Loucy (cell line): ENCODE data around the gene SLC5A1.

ENCODE experiments used
- H2AFZ ChIP-seq: fragments of 200-600 bp; sonication (generic); 2 replicates; pipeline ENCODE4 v1.6.0; 2016; ENCODE audit warnings: antibody characterized with exemption, mild to moderate bottlenecking, low read length, moderate library complexity
- H3F3A ChIP-seq: fragments of 200-600 bp; 2 replicates; pipeline ENCODE4 v1.6.0; 2016; ENCODE audit warnings: antibody characterized with exemption, low read depth, mild to moderate bottlenecking
- H3K27me3 ChIP-seq: fragments of 200-600 bp; sonication (generic); 2 replicates; pipeline ENCODE4 v1.6.1; 2014; ENCODE audit warnings: low read length, mild to moderate bottlenecking; ENCODE audit not compliant: insufficient read depth, poor library complexity, severe bottlenecking
- H3K36me3 ChIP-seq: fragments of 200-600 bp; sonication (generic); 2 replicates; pipeline ENCODE4 v1.6.1; 2016; ENCODE audit warnings: low read length; ENCODE audit not compliant: insufficient read depth
- H3K4me1 ChIP-seq: fragments of 200-600 bp; sonication (generic); 2 replicates; pipeline ENCODE4 v1.5.1; 2014; ENCODE audit warnings: low read length, mild to moderate bottlenecking; ENCODE audit not compliant: insufficient read depth, poor library complexity, severe bottlenecking
- H3K4me2 ChIP-seq: fragments of 200-600 bp; sonication (generic); 2 replicates; pipeline ENCODE4 v1.6.0; 2014; ENCODE audit warnings: antibody characterized with exemption, low read length, low read depth, mild to moderate bottlenecking; ENCODE audit not compliant: poor library complexity, severe bottlenecking
- H3K4me3 ChIP-seq: fragments of 200-600 bp; sonication (generic); 2 replicates; pipeline ENCODE4 v1.5.1; 2014; ENCODE audit warnings: low read length, mild to moderate bottlenecking, mixed read lengths; ENCODE audit not compliant: poor library complexity, severe bottlenecking
- H3K79me2 ChIP-seq: fragments of 200-600 bp; sonication (generic); 2 replicates; pipeline ENCODE4 v1.6.1; 2014; ENCODE audit warnings: low read length; ENCODE audit not compliant: insufficient read depth
- H3K9ac ChIP-seq: fragments of 200-600 bp; sonication (generic); 2 replicates; pipeline ENCODE4 v1.6.0; 2014; ENCODE audit warnings: mild to moderate bottlenecking, low read depth, low read length, moderate library complexity; ENCODE audit not compliant: poor library complexity, severe bottlenecking
- H3K9me2 ChIP-seq: fragments of 200-600 bp; sonication (generic); replicated peaks from 2 replicates; pipeline ENCODE4 v1.6.1; 2016; ENCODE audit warnings: low read depth, low read length, mixed read lengths
- H3K9me3 ChIP-seq: fragments of 200-600 bp; sonication (generic); 2 replicates; pipeline ENCODE4 v1.6.1; 2014; ENCODE audit warnings: mild to moderate bottlenecking, antibody characterized with exemption, low read length, low read depth; ENCODE audit not compliant: insufficient read depth
- H4K20me1 ChIP-seq: fragments of 200-600 bp; sonication (generic); 2 replicates; pipeline ENCODE4 v1.6.0; 2014; ENCODE audit warnings: antibody characterized with exemption, low read length, mild to moderate bottlenecking; ENCODE audit not compliant: insufficient read depth, poor library complexity, severe bottlenecking
- EZH2phosphoT487 ChIP-seq: fragments of 200-600 bp; IDR thresholded peaks from 2 replicates; pipeline ENCODE4 v1.6.1; 2018; ENCODE audit warnings: antibody characterized with exemption, mild to moderate bottlenecking, moderate library complexity, borderline replicate concordance
- TF ChIP-seq, protein P1 (sequence below): fragments of 200-600 bp; sonication (generic); conservative IDR thresholded peaks from 2 replicates; pipeline ENCODE4 v1.5.1; 2014; ENCODE audit warnings: mild to moderate bottlenecking, antibody characterized with exemption, low read length

Gene SLC5A1

DNA sequence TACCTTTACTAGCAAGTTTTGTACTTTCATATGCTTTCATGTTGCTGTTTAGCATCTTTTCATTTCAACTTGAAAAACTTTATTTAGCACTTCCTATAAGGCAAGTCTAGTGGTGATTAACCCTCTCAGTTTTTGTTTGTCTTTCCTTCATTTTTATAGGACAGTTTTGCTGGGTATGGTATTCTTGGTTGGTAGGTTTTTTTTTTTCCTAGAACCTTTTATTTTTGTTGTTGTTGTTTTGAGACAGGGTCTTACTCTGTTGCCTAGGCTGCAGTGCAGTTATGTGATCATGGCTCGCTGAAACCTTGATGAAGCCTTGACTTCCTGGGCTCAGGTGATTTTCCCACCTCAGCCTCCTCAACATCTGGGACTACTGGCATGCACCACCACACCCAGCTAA lies 29.9 kb upstream of the SLC5A1 start:
- H4K20me1 ChIP-seq = no peaks in the 10 kb centered on the region
- TF ChIP-seq, protein P1, sequence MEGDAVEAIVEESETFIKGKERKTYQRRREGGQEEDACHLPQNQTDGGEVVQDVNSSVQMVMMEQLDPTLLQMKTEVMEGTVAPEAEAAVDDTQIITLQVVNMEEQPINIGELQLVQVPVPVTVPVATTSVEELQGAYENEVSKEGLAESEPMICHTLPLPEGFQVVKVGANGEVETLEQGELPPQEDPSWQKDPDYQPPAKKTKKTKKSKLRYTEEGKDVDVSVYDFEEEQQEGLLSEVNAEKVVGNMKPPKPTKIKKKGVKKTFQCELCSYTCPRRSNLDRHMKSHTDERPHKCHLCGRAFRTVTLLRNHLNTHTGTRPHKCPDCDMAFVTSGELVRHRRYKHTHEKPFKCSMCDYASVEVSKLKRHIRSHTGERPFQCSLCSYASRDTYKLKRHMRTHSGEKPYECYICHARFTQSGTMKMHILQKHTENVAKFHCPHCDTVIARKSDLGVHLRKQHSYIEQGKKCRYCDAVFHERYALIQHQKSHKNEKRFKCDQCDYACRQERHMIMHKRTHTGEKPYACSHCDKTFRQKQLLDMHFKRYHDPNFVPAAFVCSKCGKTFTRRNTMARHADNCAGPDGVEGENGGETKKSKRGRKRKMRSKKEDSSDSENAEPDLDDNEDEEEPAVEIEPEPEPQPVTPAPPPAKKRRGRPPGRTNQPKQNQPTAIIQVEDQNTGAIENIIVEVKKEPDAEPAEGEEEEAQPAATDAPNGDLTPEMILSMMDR = no peak
- TF ChIP-seq EZH2phosphoT487 = no peak

DNA sequence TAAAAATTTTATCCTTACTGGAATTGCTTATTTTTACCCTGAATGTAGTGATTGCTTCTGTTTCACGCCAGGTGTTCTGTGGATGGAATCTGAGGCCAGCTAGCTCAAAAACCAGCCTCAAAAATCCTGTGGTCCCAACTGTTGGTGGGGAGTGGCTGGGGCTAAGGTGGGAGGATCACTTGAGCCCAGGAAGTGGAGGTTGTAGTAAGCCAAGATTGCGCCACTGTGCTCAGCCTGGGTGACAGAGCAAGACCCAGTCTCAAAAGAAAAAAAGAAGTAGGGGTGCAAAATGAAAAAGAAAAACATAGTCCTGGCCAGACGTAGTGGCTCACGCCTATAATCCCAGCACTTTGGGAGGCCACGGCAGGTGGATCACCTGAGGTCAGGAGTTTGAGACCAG lies 27.0 kb upstream of the SLC5A1 start:
- Histone ChIP-seq H3K79me2 (no peaks in the 10 kb centered on the region), H3K9me3 (peaks cover 9% of the 10 kb centered on the region; the same call in 1 of the 2 replicates), H3F3A (no peaks in the 10 kb centered on the region), H3K9me2 (no peaks in the 10 kb centered on the region), H3K36me3 (no peaks in the 10 kb centered on the region), H2AFZ (no peak overlapping the region), H3K27me3 (no peaks in the 10 kb centered on the region), H3K4me1 (no peaks in the 10 kb centered on the region), H3K4me3 (no peak overlapping the region), H4K20me1 (no peaks in the 10 kb centered on the region), H3K9ac (no peak overlapping the region), H3K4me2 (no peak overlapping the region)
- no peak for TF ChIP-seq EZH2phosphoT487
- TF ChIP-seq, protein P1 = no peak

More for the DNA sequence above, 29.9 kb upstream of the SLC5A1 start:
- no peak overlapping the region for H3K9ac ChIP-seq
- no peak overlapping the region for H3K4me3 ChIP-seq
- H3K9me2 ChIP-seq = no peaks in the 10 kb centered on the region
- no peak overlapping the region for H2AFZ ChIP-seq
- no peaks in the 10 kb centered on the region for H3F3A ChIP-seq
- no peaks in the 10 kb centered on the region for H3K36me3 ChIP-seq
- H3K9me3 ChIP-seq = peaks cover 9% of the 10 kb centered on the region; the same call in 1 of the 2 replicates
- no peaks in the 10 kb centered on the region for H3K27me3 ChIP-seq
- H3K4me1 ChIP-seq = no peaks in the 10 kb centered on the region
- no peaks in the 10 kb centered on the region for H3K79me2 ChIP-seq
- H3K4me2 ChIP-seq = no peak overlapping the region

- no peaks in the 10 kb centered on the region for H3K79me2 ChIP-seq
- no peak overlapping the region for H3K4me2 ChIP-seq
- H3K27me3 ChIP-seq = no peaks in the 10 kb centered on the region
- H3K9me2 ChIP-seq = no peaks in the 10 kb centered on the region
- no peak overlapping the region for H3K9ac ChIP-seq
- H3K9me3 ChIP-seq = peaks cover 9% of the 10 kb centered on the region; the same call in 1 of the 2 replicates
- no peak overlapping the region for H2AFZ ChIP-seq
- no peaks in the 10 kb centered on the region for H3K4me1 ChIP-seq
- H3K4me3 ChIP-seq = no peak overlapping the region
- H3F3A ChIP-seq = no peaks in the 10 kb centered on the region
- TF ChIP-seq EZH2phosphoT487 = no peak
- TF ChIP-seq, protein P1 = no peak
- no peaks in the 10 kb centered on the region for H4K20me1 ChIP-seq
- H3K36me3 ChIP-seq = no peaks in the 10 kb centered on the region
These were observed 25.0 kb upstream of the SLC5A1 start for GRCh38 chr22:32018056-32018455.
